Kidney epithelial cell (primary cell): ENCODE measurements around the gene C16orf54. TPM values are rescaled to one million over a fixed set of nuclear protein-coding genes. Genes with fewer than 3 reads are reported as not detected.
"Not testable (repeated sequence)": the region's sequence is repeated elsewhere in the genome, so short reads cannot be mapped to it uniquely, and the experiment has no call there.

Source experiments
- DNase-seq: peaks from one replicate; pipeline ENCODE4 v3.0.0-alpha.2; 2010; ENCODE audit warnings: low read depth
- H3K27me3 ChIP-seq: 2 replicates; pipeline ENCODE4 v1.6.0; 2011; ENCODE audit warnings: low read length; ENCODE audit not compliant: control insufficient read depth, insufficient read depth
- H3K36me3 ChIP-seq: 2 replicates; pipeline ENCODE4 v1.5.1; 2011; ENCODE audit warnings: low read length; ENCODE audit not compliant: control insufficient read depth, insufficient read depth
- H3K4me3 ChIP-seq: 2 replicates; pipeline ENCODE4 v1.5.1; 2011; ENCODE audit warnings: low read depth, mild to moderate bottlenecking, control low read depth, low read length
- total RNA-seq: library from RNA; depleted of rRNA; stranded (reverse); fragments of >200 nt; gene quantifications from 2 replicates; pipeline ENCODE4 v1.2.3, GENCODE V29; 2015
- TF ChIP-seq, protein P1 (sequence below): IDR thresholded peaks from 2 replicates; pipeline ENCODE4 v1.5.1; 2011; ENCODE audit warnings: mild to moderate bottlenecking, moderate library complexity, low read length, control low read depth, inconsistent platforms; ENCODE audit not compliant: insufficient read depth, poor library complexity, severe bottlenecking

The C16orf54 gene
- total RNA-seq, 1 donor from 2014 or later = not detected

DNA sequence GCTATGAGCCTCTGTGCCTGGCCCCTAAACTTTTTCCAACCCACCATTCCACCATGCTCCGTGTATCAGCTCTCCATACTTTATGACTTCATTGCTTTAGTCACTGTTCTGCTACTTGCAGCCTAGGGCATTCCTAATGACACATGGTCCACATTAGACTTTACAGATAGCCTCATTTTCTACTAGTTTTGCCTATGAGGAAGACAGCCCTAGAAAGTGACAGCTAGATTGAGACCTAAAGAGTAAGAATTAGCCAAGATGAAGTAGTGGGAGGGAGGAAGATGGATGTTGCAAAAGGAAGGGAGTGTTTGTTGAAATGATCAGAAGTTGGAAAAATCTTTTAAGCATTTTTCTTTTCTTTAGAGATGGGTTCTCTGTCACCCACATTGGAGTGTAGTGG is 11.0 kb downstream of the C16orf54 start:
- H3K27me3 ChIP-seq = peaks cover 2% of the 10 kb centered on the region
- no peaks in the 10 kb centered on the region for H3K36me3 ChIP-seq
- no peak overlapping the region for H3K4me3 ChIP-seq
- TF ChIP-seq, protein P1, sequence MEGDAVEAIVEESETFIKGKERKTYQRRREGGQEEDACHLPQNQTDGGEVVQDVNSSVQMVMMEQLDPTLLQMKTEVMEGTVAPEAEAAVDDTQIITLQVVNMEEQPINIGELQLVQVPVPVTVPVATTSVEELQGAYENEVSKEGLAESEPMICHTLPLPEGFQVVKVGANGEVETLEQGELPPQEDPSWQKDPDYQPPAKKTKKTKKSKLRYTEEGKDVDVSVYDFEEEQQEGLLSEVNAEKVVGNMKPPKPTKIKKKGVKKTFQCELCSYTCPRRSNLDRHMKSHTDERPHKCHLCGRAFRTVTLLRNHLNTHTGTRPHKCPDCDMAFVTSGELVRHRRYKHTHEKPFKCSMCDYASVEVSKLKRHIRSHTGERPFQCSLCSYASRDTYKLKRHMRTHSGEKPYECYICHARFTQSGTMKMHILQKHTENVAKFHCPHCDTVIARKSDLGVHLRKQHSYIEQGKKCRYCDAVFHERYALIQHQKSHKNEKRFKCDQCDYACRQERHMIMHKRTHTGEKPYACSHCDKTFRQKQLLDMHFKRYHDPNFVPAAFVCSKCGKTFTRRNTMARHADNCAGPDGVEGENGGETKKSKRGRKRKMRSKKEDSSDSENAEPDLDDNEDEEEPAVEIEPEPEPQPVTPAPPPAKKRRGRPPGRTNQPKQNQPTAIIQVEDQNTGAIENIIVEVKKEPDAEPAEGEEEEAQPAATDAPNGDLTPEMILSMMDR = no peak
- DNase-seq = no peak

DNA sequence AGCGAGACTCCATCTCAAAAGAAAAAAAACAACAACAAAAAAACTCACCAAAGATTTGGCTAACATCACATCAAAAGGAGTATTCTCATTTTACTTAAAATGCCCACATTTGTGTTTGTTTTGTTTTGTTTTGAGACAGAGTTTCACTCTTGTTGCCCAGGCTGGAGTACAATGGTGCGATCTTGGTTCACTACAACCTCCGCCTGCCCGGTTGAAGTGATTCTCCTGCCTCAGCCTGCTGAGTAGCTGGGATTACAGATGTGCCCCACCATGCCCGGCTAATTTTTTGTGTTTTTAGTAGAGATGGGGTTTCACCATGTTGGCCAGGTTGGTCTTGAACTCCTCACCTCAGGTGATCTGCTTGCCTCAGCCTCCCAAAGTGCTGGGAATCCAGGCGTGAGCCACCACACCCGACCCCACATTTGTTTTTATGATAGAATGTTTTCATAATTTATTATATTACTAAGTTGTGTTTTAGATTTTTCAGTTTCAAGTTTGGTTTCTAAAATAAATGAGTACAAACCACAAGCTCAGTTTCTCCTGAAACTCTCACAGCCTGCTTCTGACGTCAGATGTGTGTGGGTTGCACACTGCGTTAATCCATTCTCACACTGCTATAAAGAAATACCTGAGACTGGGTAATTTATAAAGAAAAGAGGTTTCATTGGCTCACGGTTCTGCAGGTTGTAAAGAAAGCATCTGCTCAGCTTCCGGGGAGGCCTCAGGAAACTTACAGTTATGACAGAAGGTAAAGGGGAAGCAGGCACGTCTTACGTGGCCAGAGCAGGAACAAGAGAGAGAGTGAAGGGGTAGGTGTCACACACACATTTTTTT is 13.8 kb downstream of the C16orf54 start:
- DNase-seq, H3K4me3 ChIP-seq, H3K36me3 ChIP-seq, H3K27me3 ChIP-seq: not testable (repeated sequence)

DNA sequence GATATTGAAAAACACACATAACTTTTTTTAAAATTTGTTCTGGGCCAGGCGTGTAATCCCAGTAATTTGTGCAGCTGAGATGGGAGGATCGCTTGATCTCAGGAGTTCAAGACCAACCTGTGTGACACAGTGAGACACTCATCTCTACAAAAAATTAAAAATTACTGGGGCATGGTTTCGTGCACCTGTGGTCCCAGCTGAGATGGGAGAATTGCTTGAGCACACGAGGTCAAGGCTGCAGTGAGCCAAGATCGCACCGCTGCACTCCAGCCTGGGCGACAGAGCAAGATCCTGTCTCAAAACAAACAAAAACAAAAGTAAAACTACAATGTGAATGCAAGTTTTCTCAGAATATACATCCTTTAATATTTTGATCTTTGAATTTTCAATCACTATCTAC is 15.1 kb downstream of the C16orf54 start:
- TF ChIP-seq, protein P1 = no peak
- Histone ChIP-seq H3K27me3 (peaks cover 2% of the 10 kb centered on the region), H3K36me3 (no peaks in the 10 kb centered on the region), H3K4me3 (no peak overlapping the region)
- DNase-seq = no peak

DNA sequence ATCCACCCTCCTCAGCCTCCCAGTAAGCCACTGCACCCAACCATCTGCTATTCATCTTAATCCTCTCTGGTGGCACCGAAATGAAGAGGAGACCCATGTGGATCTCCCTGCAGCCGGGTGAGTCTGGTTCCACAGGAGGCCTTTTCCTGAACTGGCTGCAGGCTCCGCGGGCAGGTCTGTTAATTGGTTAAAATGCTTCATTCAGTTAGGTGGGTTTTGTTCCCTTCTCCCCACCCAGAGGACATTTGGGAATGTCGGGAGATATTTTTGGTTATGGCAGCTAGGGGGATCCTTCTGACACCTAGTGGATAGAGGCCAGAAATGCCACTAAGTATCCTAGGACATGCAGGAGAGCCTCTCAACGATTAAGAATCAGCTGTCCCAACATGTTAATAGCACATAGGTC is 16.7 kb downstream of the C16orf54 start:
- H3K27me3 ChIP-seq = peaks cover 2% of the 10 kb centered on the region
- DNase-seq = no peak
- H3K4me3 ChIP-seq = no peak overlapping the region
- TF ChIP-seq, protein P1 = peak; percentile 74
- H3K36me3 ChIP-seq = no peaks in the 10 kb centered on the region

DNA sequence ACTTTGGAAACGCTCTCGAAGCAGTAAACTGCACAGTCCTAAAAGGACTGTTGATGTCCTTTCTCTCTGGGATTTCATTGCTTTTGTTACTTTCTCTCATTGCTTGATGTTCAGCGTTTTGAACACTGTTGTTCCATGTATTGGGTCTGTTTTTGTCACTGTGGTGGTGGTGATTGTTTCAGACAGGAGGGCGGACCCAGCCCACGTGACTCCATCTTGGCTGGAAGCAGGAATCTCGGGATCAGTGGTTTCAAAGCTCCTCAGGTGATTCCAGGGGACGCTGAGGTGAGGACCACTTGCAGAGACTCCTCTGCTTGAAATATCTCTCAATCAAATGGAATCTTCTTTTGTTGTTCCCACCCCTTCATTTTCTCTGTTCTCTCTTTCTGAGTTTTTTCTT is 18.3 kb downstream of the C16orf54 start:
- DNase-seq = no peak
- Histone ChIP-seq H3K4me3 (no peak overlapping the region), H3K36me3 (no peaks in the 10 kb centered on the region), H3K27me3 (peaks cover 2% of the 10 kb centered on the region)
- TF ChIP-seq, protein P1 = no peak

DNA sequence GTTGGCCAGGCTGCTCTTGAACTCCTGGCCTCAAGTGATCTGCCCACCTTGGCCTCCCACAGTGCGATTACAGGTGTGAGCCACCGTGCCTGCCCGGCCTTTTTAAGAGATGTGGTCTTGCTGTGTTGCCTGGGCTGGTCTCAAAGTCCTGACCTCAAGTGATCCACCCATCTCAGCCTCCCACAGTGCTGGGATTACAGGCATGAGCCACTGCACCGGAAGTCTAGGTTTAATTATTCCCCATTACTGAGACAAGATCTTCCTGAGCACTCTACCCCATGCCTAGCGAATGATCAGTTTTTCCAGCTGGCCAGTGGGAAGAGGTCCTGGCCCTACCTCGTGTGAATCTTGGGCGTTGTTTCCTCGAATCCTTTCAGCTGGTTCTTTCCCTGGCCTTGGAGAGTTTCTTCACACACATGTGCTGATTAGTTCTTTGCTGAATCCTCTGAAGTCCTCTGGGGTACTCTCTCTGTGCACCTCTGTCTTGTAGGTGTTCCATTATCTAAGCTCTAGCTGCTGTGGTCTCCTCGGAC is 18.9 kb downstream of the C16orf54 start:
- no peak for DNase-seq
- Histone ChIP-seq H3K4me3 (no peak overlapping the region), H3K27me3 (no peaks in the 10 kb centered on the region), H3K36me3 (no peaks in the 10 kb centered on the region)
- TF ChIP-seq, protein P1 = no peak
